ENCODE results near the gene CDKN2A. TPM values are rescaled to one million over a fixed set of nuclear protein-coding genes. Genes with fewer than 3 reads are reported as not detected.

The CDKN2A gene
- total RNA-seq, 1 donor from 2014 or later: 71.6 TPM

- Histone ChIP-seq H3K9me3 (ENCODE audit: insufficient read depth, low read depth, low read length) (peaks cover 8% of the 10 kb centered on the region), H3K27me3 (ENCODE audit: insufficient read depth, low read length) (peaks cover 45% of the 10 kb centered on the region), H4K20me1 (ENCODE audit: insufficient read depth, low read length) (peaks cover 38% of the 10 kb centered on the region), H3K79me2 (ENCODE audit: insufficient read depth, low read length) (no peaks in the 10 kb centered on the region), H3K4me2 (ENCODE audit: low read length) (no peak overlapping the region), H3K4me1 (ENCODE audit: insufficient read depth, low read length) (peaks cover 20% of the 10 kb centered on the region), H3K4me3 (ENCODE audit: insufficient read depth, low read depth, low read length) (no peak overlapping the region), H3K27ac (ENCODE audit: low read depth, low read length) (no peak overlapping the region), H2AFZ (ENCODE audit: low read depth, low read length) (no peak overlapping the region), H3K36me3 (ENCODE audit: insufficient read depth, low read length) (peaks cover 11% of the 10 kb centered on the region), H3K9ac (ENCODE audit: low read length) (no peak overlapping the region)
- FAIRE-seq (no peak), DNase-seq (ENCODE audit: low read depth) (no peak)
- peaks cover 29% of the 10 kb centered on the region for H3K36me3 Mint-ChIP-seq (ENCODE audit: low read depth, unreplicated experiment)
- TF ChIP-seq CTCF (IDR thresholded peaks at IDR 0.05; ENCODE audit: insufficient read depth, low read depth, low read length): no peak
- no peak overlapping the region for H3K27ac Mint-ChIP-seq (ENCODE audit: unreplicated experiment)
- peaks cover 43% of the 10 kb centered on the region for H3K9me3 Mint-ChIP-seq (ENCODE audit: unreplicated experiment)
- H3K4me1 Mint-ChIP-seq (ENCODE audit: low read depth, unreplicated experiment): peaks cover 2% of the 10 kb centered on the region
- H3K27me3 Mint-ChIP-seq (ENCODE audit: low read depth, unreplicated experiment): peaks cover 84% of the 10 kb centered on the region
- no peak overlapping the region for H3K4me3 Mint-ChIP-seq (ENCODE audit: unreplicated experiment)
These were observed 27.0 kb downstream of the CDKN2A start for GRCh38 chr9:21967169-21967568.

GRCh38 chr9:21966140-21966851, 27.9 kb downstream of the CDKN2A start:
- Histone ChIP-seq H3K9me3 (ENCODE audit: insufficient read depth, low read depth, low read length) (peaks cover 8% of the 10 kb centered on the region), H3K27me3 (ENCODE audit: insufficient read depth, low read length) (peaks cover 42% of the 10 kb centered on the region), H2AFZ (ENCODE audit: low read depth, low read length) (no peak overlapping the region), H4K20me1 (ENCODE audit: insufficient read depth, low read length) (peaks cover 30% of the 10 kb centered on the region), H3K4me2 (ENCODE audit: low read length) (peak overlapping the region; percentile 91), H3K36me3 (ENCODE audit: insufficient read depth, low read length) (peaks cover 11% of the 10 kb centered on the region), H3K79me2 (ENCODE audit: insufficient read depth, low read length) (no peaks in the 10 kb centered on the region), H3K9ac (ENCODE audit: low read length) (no peak overlapping the region), H3K4me3 (ENCODE audit: insufficient read depth, low read depth, low read length) (no peak overlapping the region), H3K4me1 (ENCODE audit: insufficient read depth, low read length) (peaks cover 20% of the 10 kb centered on the region), H3K27ac (ENCODE audit: low read depth, low read length) (no peak overlapping the region)
- Mint-ChIP-seq H3K4me1 (ENCODE audit: low read depth, unreplicated experiment) (peaks cover 2% of the 10 kb centered on the region), H3K27me3 (ENCODE audit: low read depth, unreplicated experiment) (peaks cover 80% of the 10 kb centered on the region), H3K9me3 (ENCODE audit: unreplicated experiment) (peaks cover 42% of the 10 kb centered on the region), H3K27ac (ENCODE audit: unreplicated experiment) (no peak overlapping the region), H3K36me3 (ENCODE audit: low read depth, unreplicated experiment) (peaks cover 27% of the 10 kb centered on the region), H3K4me3 (ENCODE audit: unreplicated experiment) (no peak overlapping the region)
- no peak for TF ChIP-seq CTCF (IDR thresholded peaks at IDR 0.05; ENCODE audit: insufficient read depth, low read depth, low read length)
- TF ChIP-seq EZH2 (IDR thresholded peaks at IDR 0.05; ENCODE audit: insufficient read depth, low read length): no peak
- DNase-seq (ENCODE audit: low read depth) (no peak), FAIRE-seq (no peak)

GRCh38 chr9:21965401-21965951, 28.7 kb downstream of the CDKN2A start:
- H3K36me3 ChIP-seq (ENCODE audit: insufficient read depth, low read length): peaks cover 9% of the 10 kb centered on the region
- H3K9ac ChIP-seq (ENCODE audit: low read length): peak overlapping the region; percentile 64
- peaks cover 34% of the 10 kb centered on the region for H3K27me3 ChIP-seq (ENCODE audit: insufficient read depth, low read length)
- H3K9me3 ChIP-seq (ENCODE audit: insufficient read depth, low read depth, low read length): peaks cover 8% of the 10 kb centered on the region
- peak overlapping the region; percentile 91 for H3K4me2 ChIP-seq (ENCODE audit: low read length)
- H3K79me2 ChIP-seq (ENCODE audit: insufficient read depth, low read length): no peaks in the 10 kb centered on the region
- no peak overlapping the region for H3K27ac ChIP-seq (ENCODE audit: low read depth, low read length)
- Mint-ChIP-seq H3K4me3 (ENCODE audit: unreplicated experiment) (peak overlapping the region; percentile 75), H3K27ac (ENCODE audit: unreplicated experiment) (peak overlapping the region; percentile 53), H3K9me3 (ENCODE audit: unreplicated experiment) (peaks cover 40% of the 10 kb centered on the region), H3K27me3 (ENCODE audit: low read depth, unreplicated experiment) (peaks cover 77% of the 10 kb centered on the region), H3K36me3 (ENCODE audit: low read depth, unreplicated experiment) (peaks cover 22% of the 10 kb centered on the region), H3K4me1 (ENCODE audit: low read depth, unreplicated experiment) (peaks cover 2% of the 10 kb centered on the region)
- peaks cover 16% of the 10 kb centered on the region for H3K4me1 ChIP-seq (ENCODE audit: insufficient read depth, low read length)
- peak overlapping the region; percentile 48 for H3K4me3 ChIP-seq (ENCODE audit: insufficient read depth, low read depth, low read length)
- peak; percentile 65 for DNase-seq (ENCODE audit: low read depth)
- peak overlapping the region; percentile 88 for H2AFZ ChIP-seq (ENCODE audit: low read depth, low read length)
- H4K20me1 ChIP-seq (ENCODE audit: insufficient read depth, low read length): peaks cover 22% of the 10 kb centered on the region
- FAIRE-seq: no peak
- TF ChIP-seq CTCF (IDR thresholded peaks at IDR 0.05; ENCODE audit: insufficient read depth, low read depth, low read length) (peak; percentile 47), EZH2 (IDR thresholded peaks at IDR 0.05; ENCODE audit: insufficient read depth, low read length) (peak; percentile 35)
